Tibial artery (tissue), 4 donors: ENCODE results near the gene VPS37D.
A peak's percentile ranks its signal among the peaks of the same experiment; 100 is the strongest.

Experiments used
- DNase-seq, 2 donors: peaks; one replicate each; pipeline ENCODE4 v3.0.0-alpha.2; 2019
- H3K27ac ChIP-seq, 2 donors: fragments of 200-600 bp; sonication (generic) in 1 of 2; 1 replicate in 1 of 2; 2 replicates in 1 of 2; pipeline ENCODE4 v1.5.1; 2018 to 2019; ENCODE audit warnings: mild to moderate bottlenecking in 1 of 2
- H3K27me3 ChIP-seq, 2 donors: fragments of 200-600 bp; sonication (generic) in 1 of 2; one replicate each; pipeline versions ENCODE4 v1.5.1 to v1.6.0; 2016 to 2019
- H3K36me3 ChIP-seq, 3 donors: fragments of 200-600 bp; sonication (generic) in 2 of 3; one replicate each; pipeline ENCODE4 v1.5.1; 2016 to 2019; ENCODE audit warnings: mild to moderate bottlenecking in 2 of 3
- H3K4me1 ChIP-seq, 4 donors: fragments of 200-600 bp; sonication (generic) in 2 of 4; 1 replicate in 3 of 4; 2 replicates in 1 of 4; pipeline ENCODE4 v1.5.1; 2016 to 2019
- H3K4me3 ChIP-seq, 2 donors: fragments of 200-600 bp; sonication (generic) in 1 of 2; 1 replicate in 1 of 2; 2 replicates in 1 of 2; pipeline ENCODE4 v1.5.1; 2018 to 2019; ENCODE audit warnings: mild to moderate bottlenecking in 2 of 2
- H3K9me3 ChIP-seq, 3 donors: fragments of 200-600 bp; sonication (generic) in 1 of 3; one replicate each; pipeline ENCODE4 v1.5.1; 2016 to 2019
- intact Hi-C: fragments of 100-400 bp; cut with DNase I; formaldehyde crosslinking; loops from one replicate; pipeline ENCODE4 v1.15.0; 2023; ENCODE audit warnings: low total_unique reads
- TF ChIP-seq, protein P1 (sequence below), 2 experiments: fragments of 200-600 bp in 1 of 2; fragments of 450-650 bp in 1 of 2; IDR thresholded peaks; one replicate each; pipeline ENCODE4 v1.5.1; 2017 to 2019; ENCODE audit warnings: antibody characterized with exemption in 2 of 2, mild to moderate bottlenecking in 1 of 2, moderate library complexity in 1 of 2

Gene VPS37D

DNA sequence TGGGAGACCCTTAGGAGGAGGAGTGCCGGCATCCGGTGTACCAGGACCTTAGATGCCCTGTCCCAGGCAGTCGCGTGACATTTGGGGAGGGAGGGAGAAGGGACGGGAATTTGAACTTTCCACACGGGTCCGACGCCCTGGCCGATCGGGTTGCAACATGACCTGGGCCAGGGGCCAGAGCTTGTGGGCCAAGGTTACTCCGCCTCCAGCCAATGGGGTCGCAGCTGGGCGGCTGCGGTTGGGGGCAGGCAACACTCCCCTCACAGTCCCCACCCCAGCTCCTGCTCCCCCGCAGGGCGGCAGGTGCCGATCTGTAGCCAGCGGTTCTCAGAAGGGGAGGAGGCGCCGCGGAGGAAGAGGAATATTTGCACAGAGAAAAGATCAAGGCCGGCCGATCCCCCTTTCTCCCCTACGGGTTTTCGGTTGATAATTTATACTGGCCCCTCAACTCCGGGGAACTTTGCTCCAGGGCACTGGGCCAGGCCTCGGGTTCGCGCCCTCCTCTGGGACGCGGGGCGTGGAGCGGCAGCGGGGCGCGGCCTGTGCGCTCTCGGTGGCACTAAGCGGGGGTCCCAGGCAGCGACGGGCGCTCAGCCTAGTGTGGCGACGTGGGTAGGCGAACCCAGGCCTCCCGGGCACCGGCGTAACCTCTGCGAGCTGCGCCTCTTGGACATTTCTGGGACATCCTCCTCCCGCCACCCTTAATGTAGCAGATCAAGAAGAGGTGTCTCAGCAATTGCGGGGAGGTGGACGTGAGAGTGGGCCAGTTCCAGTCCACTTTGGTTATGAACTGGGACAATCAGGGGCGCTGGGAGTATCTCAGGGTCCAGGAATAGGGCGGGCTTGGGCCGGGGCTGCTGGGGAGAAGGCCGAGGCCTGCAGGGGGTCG, 44.5 kb upstream of the VPS37D start:
- H3K36me3 ChIP-seq, result no peaks in the 10 kb centered on the region
- intact Hi-C loops, result loop anchor here (5.0 kb wide), 1 partner anchor 99 kb away; no protein-coding TSS in a partner anchor
- peaks cover 6 to 87% of the 10 kb centered on the region in 2 donors for H3K27me3 ChIP-seq
- peak in 1 of 2 donors; percentile 69 for DNase-seq
- TF ChIP-seq, protein P1, sequence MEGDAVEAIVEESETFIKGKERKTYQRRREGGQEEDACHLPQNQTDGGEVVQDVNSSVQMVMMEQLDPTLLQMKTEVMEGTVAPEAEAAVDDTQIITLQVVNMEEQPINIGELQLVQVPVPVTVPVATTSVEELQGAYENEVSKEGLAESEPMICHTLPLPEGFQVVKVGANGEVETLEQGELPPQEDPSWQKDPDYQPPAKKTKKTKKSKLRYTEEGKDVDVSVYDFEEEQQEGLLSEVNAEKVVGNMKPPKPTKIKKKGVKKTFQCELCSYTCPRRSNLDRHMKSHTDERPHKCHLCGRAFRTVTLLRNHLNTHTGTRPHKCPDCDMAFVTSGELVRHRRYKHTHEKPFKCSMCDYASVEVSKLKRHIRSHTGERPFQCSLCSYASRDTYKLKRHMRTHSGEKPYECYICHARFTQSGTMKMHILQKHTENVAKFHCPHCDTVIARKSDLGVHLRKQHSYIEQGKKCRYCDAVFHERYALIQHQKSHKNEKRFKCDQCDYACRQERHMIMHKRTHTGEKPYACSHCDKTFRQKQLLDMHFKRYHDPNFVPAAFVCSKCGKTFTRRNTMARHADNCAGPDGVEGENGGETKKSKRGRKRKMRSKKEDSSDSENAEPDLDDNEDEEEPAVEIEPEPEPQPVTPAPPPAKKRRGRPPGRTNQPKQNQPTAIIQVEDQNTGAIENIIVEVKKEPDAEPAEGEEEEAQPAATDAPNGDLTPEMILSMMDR (IDR thresholded peaks at IDR 0.05), result no peak
- no peaks in the 10 kb centered on the region for H3K9me3 ChIP-seq
- peak overlapping the region in 1 of 2 donors; percentile 54 for H3K4me3 ChIP-seq
- H3K4me1 ChIP-seq, result peaks cover 0 to 22% (median 22%) of the 10 kb centered on the region in 4 donors
- H3K27ac ChIP-seq, result no peak overlapping the region

DNA sequence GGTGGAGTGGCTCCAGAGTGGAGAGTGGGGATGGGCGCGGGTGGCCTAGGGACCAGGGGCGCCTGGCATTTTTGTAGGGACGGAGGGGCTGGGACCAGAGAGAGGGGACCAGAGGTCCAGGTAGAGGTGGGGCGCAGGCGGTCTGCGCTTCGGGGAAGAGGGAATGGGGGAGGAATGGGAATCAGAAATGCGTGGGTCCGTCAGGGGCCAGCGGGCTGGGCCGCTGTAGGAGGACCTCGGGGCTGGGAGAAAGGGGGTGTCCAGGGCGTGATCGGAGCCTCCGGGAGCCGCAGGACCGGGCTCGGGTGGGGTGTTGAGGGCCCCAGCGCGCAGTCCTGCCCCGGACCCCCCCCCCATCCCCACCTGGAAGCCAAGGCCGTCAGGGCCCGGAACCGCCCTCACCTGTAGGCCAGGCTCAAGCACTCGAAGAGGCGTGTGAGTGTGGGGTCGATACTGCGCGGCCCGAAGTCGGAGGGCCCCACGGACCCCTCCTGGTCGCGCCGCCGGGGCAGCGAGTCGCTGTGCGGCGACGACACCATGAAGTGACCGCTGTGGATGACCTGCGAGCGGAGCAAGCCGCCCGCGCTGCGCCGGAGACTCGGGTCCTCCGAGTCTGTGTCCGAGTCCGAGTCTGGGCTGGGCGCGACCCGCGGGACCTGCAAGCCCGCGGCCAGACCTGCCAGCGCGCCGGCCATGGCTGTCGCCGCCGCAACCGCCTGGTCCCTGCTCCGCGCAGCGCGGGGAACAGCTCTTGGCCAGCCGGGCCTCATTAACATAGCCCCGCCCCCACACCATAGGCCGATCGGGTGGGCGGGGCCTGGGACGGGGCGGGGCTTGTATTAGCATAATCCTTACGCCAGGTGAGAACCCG, 43.6 kb upstream of the VPS37D start, which contains the start of gene MLXIPL:
MLXIPL (minus strand) TSS at position 725 of the 871 bp plus-strand sequence; CDS start at position 695, 30 bp downstream.
- H3K9me3 ChIP-seq, result no peaks in the 10 kb centered on the region
- H3K27me3 ChIP-seq, result peaks cover 6 to 89% of the 10 kb centered on the region in 2 donors
- TF ChIP-seq, protein P1 (IDR thresholded peaks at IDR 0.05), result no peak
- H3K27ac ChIP-seq, result no peak within 1 kb of the TSS
- no peaks in the 10 kb centered on the region for H3K36me3 ChIP-seq
- H3K4me1 ChIP-seq, result peaks cover 0 to 22% (median 22%) of the 10 kb centered on the region in 4 donors
- peak within 1 kb of the TSS; percentile 31 to 54 for H3K4me3 ChIP-seq
- intact Hi-C loops, result loop anchor here (5.0 kb wide), 1 partner anchor 98 kb away; no protein-coding TSS in a partner anchor
- DNase-seq, result peak in 1 of 2 donors; percentile 66

DNA sequence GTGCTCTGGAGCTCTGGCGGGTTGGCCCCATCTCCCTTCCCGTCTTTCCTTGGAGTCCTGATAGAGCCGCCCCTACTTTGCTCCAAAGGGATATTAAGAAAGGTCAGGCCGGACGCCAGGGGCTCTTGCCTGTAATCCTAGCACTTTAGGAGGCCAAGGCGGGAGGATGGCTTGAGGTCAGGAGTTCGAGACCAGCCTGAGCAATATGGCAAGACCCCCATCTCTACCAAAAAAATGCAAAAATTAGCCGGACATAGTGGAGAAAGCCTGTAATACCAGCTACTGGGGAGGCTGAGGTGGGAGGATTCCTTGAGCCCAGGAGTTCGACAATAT, 43.0 kb upstream of the VPS37D start:
- H3K36me3 ChIP-seq, result no peaks in the 10 kb centered on the region
- H3K4me1 ChIP-seq, result peaks cover 0 to 22% (median 22%) of the 10 kb centered on the region in 4 donors
- no peaks in the 10 kb centered on the region for H3K9me3 ChIP-seq
- DNase-seq, result no peak
- H3K27me3 ChIP-seq, result peaks cover 6 to 94% of the 10 kb centered on the region in 2 donors
- intact Hi-C loops, result loop anchor here (5.0 kb wide), 1 partner anchor 98 kb away; no protein-coding TSS in a partner anchor
- TF ChIP-seq, protein P1 (IDR thresholded peaks at IDR 0.05), result no peak
- peak overlapping the region; percentile 31 to 54 for H3K4me3 ChIP-seq
- no peak overlapping the region for H3K27ac ChIP-seq

DNA sequence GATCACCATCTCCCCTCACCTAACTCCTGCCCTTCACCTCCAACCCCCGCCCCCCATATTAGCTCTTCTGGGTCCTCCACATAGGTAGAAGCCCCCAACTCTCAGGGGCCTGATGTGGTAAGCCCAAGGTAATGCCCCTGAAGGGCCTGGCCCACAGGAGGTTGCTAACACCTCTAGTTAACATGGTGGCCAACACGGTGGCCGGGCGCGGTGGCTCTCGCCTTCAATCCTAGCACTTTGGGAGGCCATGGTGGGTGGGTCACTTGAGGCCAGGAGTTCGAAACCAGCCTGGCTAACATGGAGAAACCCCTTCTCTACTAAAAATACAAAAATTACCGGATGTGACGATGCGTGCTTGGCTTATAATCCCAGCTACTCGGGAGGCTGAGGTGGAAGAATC, 42.4 kb upstream of the VPS37D start:
- H3K4me3 ChIP-seq, result no peak overlapping the region
- H3K36me3 ChIP-seq, result no peaks in the 10 kb centered on the region
- no peak for DNase-seq
- TF ChIP-seq, protein P1 (IDR thresholded peaks at IDR 0.05), result no peak
- intact Hi-C loops, result no loop called here
- no peak overlapping the region for H3K27ac ChIP-seq
- no peaks in the 10 kb centered on the region for H3K9me3 ChIP-seq
- H3K4me1 ChIP-seq, result peaks cover 0 to 22% (median 22%) of the 10 kb centered on the region in 4 donors
- H3K27me3 ChIP-seq, result peaks cover 6 to 89% of the 10 kb centered on the region in 2 donors

DNA sequence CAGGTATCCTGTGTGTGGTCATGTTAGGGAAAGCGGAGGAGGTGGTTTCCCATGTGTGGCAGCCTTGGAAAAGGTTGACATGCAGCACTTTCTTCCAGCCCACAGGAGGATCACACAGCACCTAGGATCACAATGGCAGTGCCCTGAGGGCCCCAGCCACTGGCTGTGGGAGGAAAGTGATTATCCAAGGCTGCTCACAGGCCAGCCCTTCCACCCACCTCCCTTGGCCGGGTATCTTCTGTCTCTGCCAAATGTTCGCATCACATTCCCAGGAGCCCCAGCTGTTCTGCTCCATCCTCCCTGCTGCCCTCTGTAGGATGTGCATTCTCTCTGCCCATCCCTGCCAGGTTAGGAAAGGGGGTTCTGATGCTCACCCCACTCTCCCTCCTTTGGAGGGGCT, 40.8 kb upstream of the VPS37D start:
- DNase-seq, result no peak
- TF ChIP-seq, protein P1 (IDR thresholded peaks at IDR 0.05), result no peak
- intact Hi-C loops, result no loop called here
- Histone ChIP-seq H3K9me3 (no peaks in the 10 kb centered on the region), H3K36me3 (no peaks in the 10 kb centered on the region), H3K4me1 (peaks cover 0 to 22% (median 22%) of the 10 kb centered on the region in 4 donors), H3K27me3 (peaks cover 6 to 77% of the 10 kb centered on the region in 2 donors), H3K27ac (no peak overlapping the region), H3K4me3 (no peak overlapping the region)
